DMS114 treated with DMSO at 0.1 percent for 48 hours (cell line): ENCODE data around the gene SORCS2.
"Not testable (repeated sequence)": the region's sequence is repeated elsewhere in the genome, so short reads cannot be mapped to it uniquely, and the experiment has no call there.

Experiments
- DNase-seq: peaks from one replicate; lab custom pipeline; 2025; ENCODE audit not compliant: unreplicated experiment; lab: John Stamatoyannopoulos, UW

SORCS2 gene

GRCh38 chr4:7159923-7160322, 32.4 kb upstream of the SORCS2 start:
- DNase-seq, result no peak

GRCh38 chr4:7160439-7160838, 31.9 kb upstream of the SORCS2 start:
- no peak for DNase-seq

GRCh38 chr4:7160951-7161440, 31.3 kb upstream of the SORCS2 start:
- DNase-seq, result no peak

- DNase-seq, result no peak
Measured at GRCh38 chr4:7161721-7162214, 30.6 kb upstream of the SORCS2 start.

GRCh38 chr4:7165056-7165873, 27.1 kb upstream of the SORCS2 start:
- DNase-seq, result not testable (repeated sequence)

GRCh38 chr4:7165874-7166201, 26.5 kb upstream of the SORCS2 start:
- no peak for DNase-seq

- DNase-seq, result no peak
Measured at GRCh38 chr4:7166237-7166636, 26.1 kb upstream of the SORCS2 start.

GRCh38 chr4:7166981-7167700, 25.2 kb upstream of the SORCS2 start:
- no peak for DNase-seq

GRCh38 chr4:7167706-7168105, 24.6 kb upstream of the SORCS2 start:
- DNase-seq, result no peak

- DNase-seq, result no peak
Measured at GRCh38 chr4:7168106-7168505, 24.2 kb upstream of the SORCS2 start.

GRCh38 chr4:7169134-7169533, 23.2 kb upstream of the SORCS2 start:
- DNase-seq, result no peak

- no peak for DNase-seq
Measured at GRCh38 chr4:7170012-7170411, 22.3 kb upstream of the SORCS2 start.

- no peak for DNase-seq
Measured at GRCh38 chr4:7171191-7171900, 21.0 kb upstream of the SORCS2 start.

- no peak for DNase-seq
Measured at GRCh38 chr4:7172508-7172907, 19.8 kb upstream of the SORCS2 start.

GRCh38 chr4:7172946-7173345, 19.4 kb upstream of the SORCS2 start:
- DNase-seq, result no peak

- no peak for DNase-seq
Measured at GRCh38 chr4:7173841-7174449, 18.4 kb upstream of the SORCS2 start.

GRCh38 chr4:7179158-7179557, 13.2 kb upstream of the SORCS2 start:
- no peak for DNase-seq

- DNase-seq, result no peak
Measured at GRCh38 chr4:7180938-7181337, 11.4 kb upstream of the SORCS2 start.

GRCh38 chr4:7182616-7183015, 9.7 kb upstream of the SORCS2 start:
- no peak for DNase-seq

- no peak for DNase-seq
Measured at GRCh38 chr4:7183161-7183560, 9.2 kb upstream of the SORCS2 start.

GRCh38 chr4:7183780-7184460, 8.4 kb upstream of the SORCS2 start:
- no peak for DNase-seq
